ENCODE measurements around the gene CYP21A2. TPM values are rescaled to one million over a fixed set of nuclear protein-coding genes. Genes with fewer than 3 reads are reported as not detected.
"Not testable (repeated sequence)": the region's sequence is repeated elsewhere in the genome, so short reads cannot be mapped to it uniquely, and the experiment has no call there.

Gene CYP21A2
- 0.15 TPM for polyA plus RNA-seq (2012; ENCODE audit: low read depth, missing spikeins)

DNA sequence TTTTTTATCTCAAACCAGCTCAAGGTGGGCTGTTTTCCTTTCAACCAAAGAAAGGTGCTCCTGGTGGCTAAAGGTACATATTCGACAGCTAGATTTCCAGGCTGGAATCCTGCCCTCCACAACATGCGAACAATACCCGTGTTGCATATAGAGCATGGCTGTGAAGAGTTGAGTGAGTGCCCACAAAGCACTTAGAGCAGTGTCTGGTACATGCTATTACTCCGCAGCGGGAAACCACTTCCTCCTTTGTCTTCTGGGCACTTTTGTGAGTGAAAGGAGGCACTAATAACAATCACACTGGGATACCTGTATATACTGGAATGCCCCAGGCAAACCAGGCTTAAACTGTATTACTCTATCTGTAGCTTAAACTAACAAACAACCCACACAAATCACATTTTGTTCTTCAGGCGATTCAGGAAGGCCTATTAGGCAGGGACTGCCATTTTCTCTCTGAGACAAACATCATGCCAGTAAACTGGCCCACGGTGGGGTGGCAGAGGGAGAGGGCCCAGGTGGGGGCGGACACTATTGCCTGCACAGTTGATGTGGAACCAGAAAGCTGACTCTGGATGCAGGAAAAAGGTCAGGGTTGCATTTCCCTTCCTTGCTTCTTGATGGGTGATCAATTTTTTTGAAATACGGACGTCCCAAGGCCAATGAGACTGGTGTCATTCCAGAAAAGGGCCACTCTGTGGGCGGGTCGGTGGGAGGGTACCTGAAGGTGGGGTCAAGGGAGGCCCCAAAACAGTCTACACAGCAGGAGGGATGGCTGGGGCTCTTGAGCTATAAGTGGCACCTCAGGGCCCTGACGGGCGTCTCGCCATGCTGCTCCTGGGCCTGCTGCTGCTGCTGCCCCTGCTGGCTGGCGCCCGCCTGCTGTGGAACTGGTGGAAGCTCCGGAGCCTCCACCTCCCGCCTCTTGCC, at the start of gene CYP21A2:
Gene CYP21A2, plus strand, starts transcription at position 818 of the 927 bp plus-strand sequence. Its CDS starts 8 bp downstream, at position 826.
- not testable (repeated sequence) for FAIRE-seq; DNase-seq (ENCODE audit: insufficient read length, low spot score)

DNA sequence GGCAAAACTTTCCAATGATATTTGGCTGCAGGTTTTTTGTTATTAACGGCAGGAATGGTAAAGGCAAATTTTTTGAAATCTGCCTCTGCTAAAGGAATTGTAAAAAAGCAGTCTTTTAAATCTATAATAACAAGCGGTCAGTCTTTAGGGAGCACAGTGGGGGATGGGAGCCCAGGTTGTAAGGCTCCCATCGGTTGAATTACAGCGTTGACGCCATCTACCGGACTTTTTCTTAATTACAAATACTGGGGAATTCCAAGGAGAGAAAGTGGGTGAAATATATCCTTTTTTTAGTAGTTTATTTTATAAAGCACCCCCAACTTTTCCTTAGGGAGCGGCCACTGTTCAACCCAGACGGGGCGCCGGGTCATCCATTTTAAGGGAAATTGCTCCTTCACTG, 48.9 kb upstream of the CYP21A2 start:
- not testable (repeated sequence) for DNase-seq (ENCODE audit: insufficient read length, low spot score); FAIRE-seq

DNA sequence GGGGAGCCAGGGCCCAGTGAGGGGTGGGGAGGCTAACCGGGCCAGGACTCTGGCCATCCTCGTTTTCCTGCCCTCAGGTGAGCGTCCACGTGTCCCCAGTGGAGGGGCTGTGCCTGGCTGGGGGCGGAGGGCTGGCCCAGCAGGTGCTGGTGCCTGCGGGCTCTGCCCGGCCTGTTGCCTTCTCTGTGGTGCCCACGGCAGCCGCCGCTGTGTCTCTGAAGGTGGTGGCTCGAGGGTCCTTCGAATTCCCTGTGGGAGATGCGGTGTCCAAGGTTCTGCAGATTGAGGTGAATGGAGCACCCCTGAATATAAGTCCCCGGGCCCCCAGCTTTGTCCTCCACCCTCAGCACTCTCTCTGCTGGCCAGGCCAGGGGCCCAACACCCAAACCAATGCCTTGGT, 43.8 kb upstream of the CYP21A2 start:
- not testable (repeated sequence) for FAIRE-seq; DNase-seq (ENCODE audit: insufficient read length, low spot score)

DNA sequence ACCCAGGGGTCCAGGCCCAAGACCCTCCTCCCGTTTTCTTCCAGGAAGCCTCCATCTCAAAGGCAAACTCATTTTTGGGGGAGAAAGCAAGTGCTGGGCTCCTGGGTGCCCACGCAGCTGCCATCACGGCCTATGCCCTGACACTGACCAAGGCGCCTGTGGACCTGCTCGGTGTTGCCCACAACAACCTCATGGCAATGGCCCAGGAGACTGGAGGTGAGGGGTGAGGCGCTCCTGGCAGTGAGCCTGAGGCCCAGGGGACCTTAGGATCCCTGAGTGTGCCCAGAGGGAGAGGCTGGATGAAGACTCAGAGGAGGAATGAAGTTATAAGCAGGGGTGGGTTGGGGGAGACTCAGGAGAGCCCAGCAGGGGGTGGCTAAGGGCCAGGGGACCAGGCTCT, 41.8 kb upstream of the CYP21A2 start:
- FAIRE-seq; DNase-seq (ENCODE audit: insufficient read length, low spot score): not testable (repeated sequence)

DNA sequence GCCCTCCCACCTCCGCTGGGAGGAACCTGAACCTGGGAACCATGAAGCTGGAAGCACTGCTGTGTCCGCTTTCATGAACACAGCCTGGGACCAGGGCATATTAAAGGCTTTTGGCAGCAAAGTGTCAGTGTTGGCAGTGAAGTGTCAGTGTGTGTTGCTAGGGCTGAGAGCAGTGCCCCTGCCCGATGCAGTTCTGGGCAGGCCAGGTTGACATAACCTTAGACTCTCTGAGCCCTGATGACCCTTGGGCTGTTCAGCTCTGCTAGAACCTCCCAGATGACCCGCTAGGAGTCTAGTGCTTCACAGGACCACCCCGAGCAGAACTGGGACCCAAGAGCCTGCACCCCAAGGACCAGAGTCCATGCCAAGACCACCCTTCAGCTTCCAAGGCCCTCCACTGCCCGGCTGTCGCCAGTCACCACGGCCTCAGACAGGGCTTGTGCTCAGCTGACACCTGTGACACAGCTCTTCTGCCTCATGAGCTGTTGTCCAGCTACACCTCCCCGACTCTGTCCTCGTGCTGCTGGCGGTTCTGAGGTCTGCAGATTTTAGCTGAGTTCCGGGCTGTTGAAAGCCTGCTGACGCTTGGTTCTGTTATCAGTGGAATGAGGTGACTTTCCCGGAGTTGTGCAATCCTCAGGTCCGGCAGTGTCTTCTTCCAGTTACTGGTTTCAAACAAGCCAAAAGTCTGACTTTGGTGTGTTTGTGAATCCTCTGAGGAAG, 35.5 kb upstream of the CYP21A2 start:
- not testable (repeated sequence) for DNase-seq (ENCODE audit: insufficient read length, low spot score); FAIRE-seq

DNA sequence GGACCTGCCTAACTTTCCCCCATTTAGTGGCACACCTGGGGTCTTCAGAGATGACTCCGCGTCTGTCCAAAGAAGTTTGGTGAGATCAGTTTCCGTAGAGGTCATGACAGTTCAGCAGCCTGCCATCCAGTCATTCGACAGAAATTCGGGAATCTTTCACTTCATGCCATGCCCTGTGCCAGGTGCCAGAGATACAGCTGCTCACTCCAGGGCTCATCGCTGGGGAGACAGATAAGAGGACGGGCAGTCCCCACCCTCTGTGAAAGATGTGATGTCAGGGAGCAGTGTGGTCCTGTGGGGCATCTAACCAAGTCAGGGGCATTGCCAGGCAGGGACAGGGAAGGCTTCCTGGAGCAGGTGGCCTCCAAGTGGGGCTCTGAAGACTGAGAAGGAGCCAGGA, 34.9 kb upstream of the CYP21A2 start:
- FAIRE-seq, result not testable (repeated sequence)

GRCh38 chr6:32004393-32004792, 33.8 kb upstream of the CYP21A2 start:
- DNase-seq (ENCODE audit: insufficient read length, low spot score); FAIRE-seq: not testable (repeated sequence)

More for the DNA sequence above, 34.9 kb upstream of the CYP21A2 start:
- not testable (repeated sequence) for DNase-seq (ENCODE audit: insufficient read length, low spot score)

DNA sequence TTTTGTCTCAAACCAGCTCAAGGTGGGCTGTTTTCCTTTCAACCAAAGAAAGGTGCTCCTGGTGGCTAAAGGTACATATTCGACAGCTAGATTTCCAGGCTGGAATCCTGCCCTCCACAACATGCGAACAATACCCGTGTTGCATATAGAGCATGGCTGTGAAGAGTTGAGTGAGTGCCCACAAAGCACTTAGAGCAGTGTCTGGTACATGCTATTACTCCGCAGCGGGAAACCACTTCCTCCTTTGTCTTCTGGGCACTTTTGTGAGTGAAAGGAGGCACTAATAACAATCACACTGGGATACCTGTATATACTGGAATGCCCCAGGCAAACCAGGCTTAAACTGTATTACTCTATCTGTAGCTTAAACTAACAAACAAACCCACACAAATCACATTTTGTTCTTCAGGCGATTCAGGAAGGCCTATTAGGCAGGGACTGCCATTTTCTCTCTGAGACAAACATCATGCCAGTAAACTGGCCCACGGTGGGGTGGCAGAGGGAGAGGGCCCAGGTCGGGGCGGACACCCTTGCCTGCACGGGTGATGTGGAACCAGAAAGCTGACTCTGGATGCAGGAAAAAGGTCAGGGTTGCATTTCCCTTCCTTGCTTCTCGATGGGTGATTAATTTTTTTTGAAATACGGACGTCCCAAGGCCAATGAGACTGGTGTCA, 33.2 kb upstream of the CYP21A2 start:
- not testable (repeated sequence) for DNase-seq (ENCODE audit: insufficient read length, low spot score); FAIRE-seq

DNA sequence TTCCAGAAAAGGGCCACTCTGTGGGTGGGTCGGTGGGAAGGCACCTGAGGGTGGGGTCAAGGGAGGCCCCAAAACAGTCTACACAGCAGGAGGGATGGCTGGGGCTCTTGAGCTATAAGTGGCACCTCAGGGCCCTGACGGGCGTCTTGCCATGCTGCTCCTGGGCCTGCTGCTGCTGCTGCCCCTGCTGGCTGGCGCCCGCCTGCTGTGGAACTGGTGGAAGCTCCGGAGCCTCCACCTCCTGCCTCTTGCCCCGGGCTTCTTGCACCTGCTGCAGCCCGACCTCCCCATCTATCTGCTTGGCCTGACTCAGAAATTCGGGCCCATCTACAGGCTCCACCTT, 32.7 kb upstream of the CYP21A2 start:
- FAIRE-seq; DNase-seq (ENCODE audit: insufficient read length, low spot score): not testable (repeated sequence)

- FAIRE-seq, result not testable (repeated sequence)
Observed at GRCh38 chr6:32005991-32006529, 32.2 kb upstream of the CYP21A2 start.

GRCh38 chr6:32007086-32007485, 31.1 kb upstream of the CYP21A2 start:
- FAIRE-seq; DNase-seq (ENCODE audit: insufficient read length, low spot score): not testable (repeated sequence)

More at GRCh38 chr6:32005991-32006529, 32.2 kb upstream of the CYP21A2 start:
- not testable (repeated sequence) for DNase-seq (ENCODE audit: insufficient read length, low spot score)

DNA sequence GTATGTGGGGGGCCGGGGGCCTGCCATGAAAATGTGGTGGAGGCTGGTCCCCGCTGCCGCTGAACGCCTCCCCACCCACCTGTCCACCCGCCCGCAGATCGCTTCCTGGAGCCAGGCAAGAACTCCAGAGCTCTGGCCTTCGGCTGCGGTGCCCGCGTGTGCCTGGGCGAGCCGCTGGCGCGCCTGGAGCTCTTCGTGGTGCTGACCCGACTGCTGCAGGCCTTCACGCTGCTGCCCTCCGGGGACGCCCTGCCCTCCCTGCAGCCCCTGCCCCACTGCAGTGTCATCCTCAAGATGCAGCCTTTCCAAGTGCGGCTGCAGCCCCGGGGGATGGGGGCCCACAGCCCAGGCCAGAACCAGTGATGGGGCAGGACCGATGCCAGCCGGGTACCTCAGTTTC, 30.2 kb upstream of the CYP21A2 start:
- FAIRE-seq; DNase-seq (ENCODE audit: insufficient read length, low spot score): not testable (repeated sequence)

DNA sequence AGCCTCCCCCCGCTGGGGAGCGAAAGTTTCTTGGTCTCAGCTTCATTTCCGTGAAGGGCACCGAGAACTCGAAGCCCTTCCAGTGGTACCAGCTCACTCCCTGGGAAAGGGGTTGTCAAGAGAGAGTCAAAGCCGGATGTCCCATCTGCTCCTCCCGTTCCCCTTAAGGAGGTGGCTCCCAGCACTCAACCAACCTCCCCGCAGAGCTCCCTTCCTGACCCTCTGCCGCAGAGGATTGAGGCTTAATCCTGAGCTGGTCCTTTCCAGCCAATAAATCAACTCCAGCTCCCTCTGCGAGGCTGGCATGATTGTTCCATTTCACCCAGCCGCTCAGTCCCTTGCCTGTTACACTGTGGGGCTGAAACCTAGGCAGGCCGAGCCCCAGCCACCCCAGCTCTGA, 29.6 kb upstream of the CYP21A2 start:
- DNase-seq (ENCODE audit: insufficient read length, low spot score); FAIRE-seq: not testable (repeated sequence)

DNA sequence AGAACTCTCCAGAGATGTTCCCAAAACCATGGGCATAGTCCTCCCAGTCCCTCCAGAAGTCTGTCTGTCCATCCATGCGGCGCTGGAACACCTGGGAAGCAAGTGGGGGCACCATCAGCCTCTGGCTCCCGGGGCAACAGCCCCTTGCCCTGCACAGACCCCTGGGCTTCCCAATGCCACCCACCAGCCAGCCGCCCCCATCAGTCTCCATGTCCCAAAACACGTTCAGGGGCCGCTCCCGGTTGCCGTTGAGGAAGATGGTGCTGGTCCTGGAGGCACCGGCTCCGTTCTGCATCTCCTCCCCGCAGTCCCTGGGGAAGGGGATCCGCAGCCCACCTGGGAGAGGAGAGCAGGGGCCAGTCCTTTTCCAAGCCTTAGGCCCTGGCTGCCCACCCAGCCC, 28.7 kb upstream of the CYP21A2 start:
- FAIRE-seq; DNase-seq (ENCODE audit: insufficient read length, low spot score): not testable (repeated sequence)

DNA sequence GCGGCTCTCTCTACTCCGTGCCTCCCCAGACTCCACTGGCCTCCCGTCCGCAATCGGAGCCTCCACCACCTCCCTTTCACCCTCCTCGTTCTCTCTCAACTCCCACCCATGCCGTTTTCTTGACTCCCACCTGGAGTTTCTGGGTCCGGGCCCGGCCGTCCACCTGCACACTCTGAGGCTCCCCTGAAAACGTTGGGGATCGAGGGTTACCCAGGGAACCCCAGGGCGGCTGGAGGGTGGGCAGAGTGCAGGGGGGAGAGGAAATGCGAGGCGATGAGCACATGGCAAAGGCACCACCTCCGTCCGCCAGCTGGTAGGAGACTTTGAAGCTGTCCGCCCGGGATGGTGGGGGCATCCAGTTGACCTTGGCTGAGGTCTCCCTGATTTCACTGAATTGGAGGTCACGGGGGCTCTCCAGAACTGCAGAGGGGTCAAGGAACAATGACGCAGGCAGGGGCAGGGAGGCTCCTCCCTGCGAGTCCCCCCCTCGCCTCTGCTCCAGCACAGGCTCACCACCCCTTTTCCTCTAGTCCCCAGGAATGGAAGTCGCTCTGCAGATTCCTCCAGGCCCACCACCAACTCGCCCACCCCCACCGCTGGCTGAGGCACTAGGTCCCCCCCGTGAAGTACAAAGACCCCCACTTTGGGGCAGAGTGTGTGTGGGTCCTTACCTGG, 27.2 kb upstream of the CYP21A2 start:
- FAIRE-seq; DNase-seq (ENCODE audit: insufficient read length, low spot score): not testable (repeated sequence)

GRCh38 chr6:32012941-32013617, 25.1 kb upstream of the CYP21A2 start:
- not testable (repeated sequence) for FAIRE-seq

DNA sequence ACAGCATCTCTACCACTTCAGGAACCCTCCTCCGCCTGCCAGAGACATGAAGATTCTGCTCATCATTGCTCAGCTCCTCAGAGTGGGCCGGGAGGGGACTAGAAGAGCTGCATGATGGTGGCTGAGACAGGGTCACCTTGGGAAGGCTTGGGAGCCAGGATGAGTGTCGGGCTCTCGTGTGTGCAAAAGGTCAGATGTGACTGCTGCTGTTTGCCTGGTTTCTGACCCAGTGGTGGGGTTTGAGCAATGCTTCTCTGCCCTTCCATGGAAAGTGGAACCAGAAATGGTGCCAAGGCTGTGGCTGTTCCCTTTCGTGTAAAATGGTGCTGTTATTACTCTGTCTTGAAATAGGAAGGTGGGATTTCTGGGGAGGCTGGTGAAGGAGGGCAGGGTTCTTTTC, 24.5 kb upstream of the CYP21A2 start:
- not testable (repeated sequence) for FAIRE-seq; DNase-seq (ENCODE audit: insufficient read length, low spot score)

More at GRCh38 chr6:32012941-32013617, 25.1 kb upstream of the CYP21A2 start:
- DNase-seq (ENCODE audit: insufficient read length, low spot score), result not testable (repeated sequence)

DNA sequence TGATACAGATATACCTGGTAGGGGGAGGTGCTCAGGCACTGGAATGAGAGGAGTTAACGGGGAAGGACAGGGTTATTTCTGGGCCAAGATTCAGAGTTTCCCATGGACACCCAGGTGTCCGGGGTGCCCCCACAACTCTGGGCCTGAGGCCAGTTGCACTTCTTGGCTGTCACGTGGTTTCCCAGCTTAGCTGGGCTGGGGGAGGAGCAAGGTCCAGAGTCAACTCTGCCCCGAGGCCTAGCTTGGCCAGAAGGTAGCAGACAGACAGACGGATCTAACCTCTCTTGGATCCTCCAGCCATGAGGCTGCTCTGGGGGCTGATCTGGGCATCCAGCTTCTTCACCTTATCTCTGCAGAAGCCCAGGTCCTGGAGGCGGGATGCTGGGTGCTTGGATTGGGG, 23.7 kb upstream of the CYP21A2 start, which contains the start of gene C4B:
Gene C4B, plus strand, starts transcription at position 249 of the 400 bp plus-strand sequence. Its CDS starts 51 bp downstream, at position 300.
- not testable (repeated sequence) for DNase-seq (ENCODE audit: insufficient read length, low spot score); FAIRE-seq

Measured in GM12891 (cell line).